GM23338 (cell line): ENCODE results near the gene TARBP2. TPM values are rescaled to one million over a fixed set of nuclear protein-coding genes. Genes with fewer than 3 reads are reported as not detected.

Experiments
- ATAC-seq: fragments of 200-7000 bp; cut with Tn5 transposase; 3 replicates; pipeline ENCODE4 v1.9.1; 2020
- DNase-seq: peaks from one replicate; pipeline ENCODE4 v3.0.0-alpha.2; 2015; ENCODE audit warnings: low spot score
- H2AFZ ChIP-seq: fragments of 200-600 bp; sonication (generic); 2 replicates; pipeline ENCODE4 v1.8.0; 2016; ENCODE audit warnings: antibody characterized with exemption, mild to moderate bottlenecking, moderate library complexity
- H3F3A ChIP-seq: fragments of 200-600 bp; sonication (generic); replicated peaks from 2 replicates; pipeline ENCODE4 v1.8.0; 2017; ENCODE audit warnings: antibody characterized with exemption, mixed run types, low read depth
- H3K27ac ChIP-seq: fragments of 200-600 bp; sonication (generic); 2 replicates; pipeline ENCODE4 v1.6.1; 2016; ENCODE audit warnings: low read depth
- H3K27me3 ChIP-seq: fragments of 200-600 bp; sonication (generic); 2 replicates; pipeline ENCODE4 v1.8.0; 2016; ENCODE audit warnings: mild to moderate bottlenecking, mixed run types, moderate library complexity; ENCODE audit not compliant: insufficient read depth
- H3K36me3 ChIP-seq: fragments of 200-600 bp; sonication (generic); 2 replicates; pipeline ENCODE4 v1.8.0; 2016; ENCODE audit warnings: mild to moderate bottlenecking; ENCODE audit not compliant: insufficient read depth
- H3K4me1 ChIP-seq: fragments of 200-600 bp; sonication (generic); 2 replicates; pipeline ENCODE4 v1.8.0; 2016; ENCODE audit warnings: mild to moderate bottlenecking, moderate library complexity; ENCODE audit not compliant: insufficient read depth
- H3K4me2 ChIP-seq: fragments of 200-600 bp; sonication (generic); 2 replicates; pipeline ENCODE4 v1.7.1; 2017; ENCODE audit warnings: mixed run types
- H3K4me3 ChIP-seq: fragments of 200-600 bp; sonication (generic); 2 replicates; pipeline ENCODE4 v1.6.1; 2016; ENCODE audit warnings: mixed run types
- H3K79me2 ChIP-seq: fragments of 200-600 bp; sonication (generic); replicated peaks from 2 replicates; pipeline ENCODE4 v1.8.0; 2017; ENCODE audit warnings: mild to moderate bottlenecking; ENCODE audit not compliant: insufficient read depth
- H3K9me2 ChIP-seq: fragments of 200-600 bp; sonication (generic); 2 replicates; pipeline ENCODE4 v1.8.0; 2017; ENCODE audit not compliant: insufficient read depth
- H4K20me1 ChIP-seq: fragments of 200-600 bp; sonication (generic); replicated peaks from 2 replicates; pipeline ENCODE4 v1.8.0; 2017; ENCODE audit warnings: mild to moderate bottlenecking; ENCODE audit not compliant: insufficient read depth
- H3K27ac Mint-ChIP-seq: 2 replicates; pipeline ENCODE4 v1.8.0; 2020; ENCODE audit warnings: inconsistent platforms, mild to moderate bottlenecking, moderate library complexity, mixed read lengths
- H3K27me3 Mint-ChIP-seq: 3 replicates; pipeline ENCODE4 v1.8.0; 2022; ENCODE audit warnings: low read depth, mild to moderate bottlenecking, moderate library complexity, mixed read lengths, inconsistent platforms; ENCODE audit not compliant: insufficient read depth, poor library complexity
- H3K36me3 Mint-ChIP-seq: 3 replicates; pipeline ENCODE4 v1.8.0; 2021; ENCODE audit warnings: low read depth, mild to moderate bottlenecking, inconsistent platforms, moderate library complexity, mixed read lengths
- H3K4me1 Mint-ChIP-seq: 3 replicates; pipeline ENCODE4 v1.8.0; 2020; ENCODE audit warnings: mild to moderate bottlenecking, inconsistent platforms, mixed read lengths
- H3K4me3 Mint-ChIP-seq: 3 replicates; pipeline ENCODE4 v1.8.0; 2021; ENCODE audit warnings: moderate library complexity, mild to moderate bottlenecking, inconsistent platforms, mixed read lengths
- H3K9me3 Mint-ChIP-seq: 3 replicates; pipeline ENCODE4 v1.8.0; 2020; ENCODE audit warnings: moderate library complexity, mild to moderate bottlenecking, inconsistent platforms, mixed read lengths
- NANOG ChIP-seq: IDR thresholded peaks from 2 replicates; pipeline ENCODE4 v1.6.1; 2016; ENCODE audit warnings: antibody characterized with exemption, borderline replicate concordance
- POLR2AphosphoS5 ChIP-seq: IDR thresholded peaks from 2 replicates; pipeline ENCODE4 v1.6.1; 2016; ENCODE audit warnings: antibody characterized with exemption, low read depth
- REST ChIP-seq: IDR thresholded peaks from one replicate; pipeline ENCODE4 v1.6.1; 2018; ENCODE audit warnings: antibody characterized with exemption; ENCODE audit not compliant: unreplicated experiment
- STAT1 ChIP-seq: IDR thresholded peaks from one replicate; pipeline ENCODE4 v1.6.1; 2016; ENCODE audit warnings: antibody characterized with exemption; ENCODE audit not compliant: unreplicated experiment
- ZNF114 ChIP-seq: fragments of 250-450 bp; sonication (Bioruptor Pico); IDR thresholded peaks from 2 replicates; pipeline ENCODE4 v1.5.0; 2020; ENCODE audit warnings: mild to moderate bottlenecking, moderate library complexity
- ZNF331 ChIP-seq: fragments of 250-450 bp; sonication (Bioruptor Pico); IDR thresholded peaks from 2 replicates; pipeline ENCODE4 v1.5.0; 2020; ENCODE audit warnings: low read depth, mild to moderate bottlenecking, moderate library complexity
- ZNF462 ChIP-seq: fragments of 250-450 bp; sonication (Bioruptor Pico); IDR thresholded peaks from 2 replicates; pipeline ENCODE4 v1.5.0; 2020; ENCODE audit warnings: mild to moderate bottlenecking, moderate library complexity
- polyA plus RNA-seq: library from polyadenylated mRNA; unstranded; fragments of >200 nt; fragmentation: Nextera tagmentation; extraction: Ambion mirVana; gene quantifications from 2 replicates; pipeline ENCODE4 v1.2.1, GENCODE V29; 2016
- total RNA-seq: library from RNA; depleted of rRNA; stranded (reverse); fragments of >200 nt; shearing (Covaris generic); gene quantifications from 2 replicates; pipeline ENCODE4 v1.2.3, GENCODE V29; 2014
- TF ChIP-seq, protein P1 (sequence below), 2 experiments: fragments of 200-600 bp in 1 of 2; sonication (generic) in 1 of 2; conservative IDR thresholded peaks; 2 replicates each; pipeline versions ENCODE4 v1.5.1 to v1.6.1; 2016 to 2017; ENCODE audit warnings: antibody characterized with exemption in 2 of 2, low read depth in 2 of 2, mild to moderate bottlenecking in 2 of 2, moderate library complexity in 1 of 2
- TF ChIP-seq, protein P2 (sequence below): IDR thresholded peaks from 2 replicates; pipeline ENCODE4 v1.6.1; 2016; ENCODE audit warnings: antibody characterized with exemption

Gene TARBP2
- total and polyA plus RNA-seq, 2 experiments from 2014 or later: 57.0 to 83.4 TPM

DNA sequence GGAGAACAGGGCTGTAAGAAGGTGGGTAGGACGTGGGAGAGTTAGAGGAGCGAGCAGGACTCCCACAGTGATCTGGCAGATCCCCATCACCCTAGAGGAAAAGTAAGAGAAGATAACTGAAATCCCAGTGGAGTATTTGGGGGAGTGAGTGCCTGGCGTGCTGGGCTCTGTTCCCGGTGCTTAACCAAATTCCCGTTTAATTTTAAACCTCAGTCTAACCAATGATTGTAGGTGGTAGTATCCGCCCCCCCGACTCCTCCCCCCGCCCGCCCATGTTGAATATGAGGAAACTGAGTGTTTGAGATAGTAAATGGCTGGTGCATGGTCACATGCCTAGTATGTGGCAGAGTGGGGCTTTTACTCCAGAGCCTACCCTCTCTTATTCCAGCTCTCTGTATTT, 1.2 kb downstream of the TARBP2 start:
- peaks cover 3% of the 10 kb centered on the region for H3K9me3 Mint-ChIP-seq
- Histone ChIP-seq H3K79me2 (peaks cover 24% of the 10 kb centered on the region), H3K9me2 (no peaks in the 10 kb centered on the region), H4K20me1 (no peaks in the 10 kb centered on the region), H3K27ac (no peak overlapping the region), H3K36me3 (no peaks in the 10 kb centered on the region; the same call in 1 of the 2 replicates), H3K4me1 (peaks cover 25% of the 10 kb centered on the region), H3F3A (peaks cover 7% of the 10 kb centered on the region), H3K4me2 (peak overlapping the region; percentile 72), H3K4me3 (peak overlapping the region; percentile 68; the same call in 1 of the 2 replicates), H2AFZ (no peak overlapping the region), H3K27me3 (no peaks in the 10 kb centered on the region)
- peak overlapping the region; percentile 97; the same call in 1 of the 2 replicates for H3K27ac Mint-ChIP-seq
- H3K27me3 Mint-ChIP-seq: peaks cover 29% of the 10 kb centered on the region
- TF ChIP-seq ZNF462 (no peak), ZNF331 (no peak), REST (no peak), STAT1 (no peak), NANOG (no peak), POLR2AphosphoS5 (no peak), ZNF114 (CRISPR knock-in tag) (no peak)
- TF ChIP-seq, protein P1, sequence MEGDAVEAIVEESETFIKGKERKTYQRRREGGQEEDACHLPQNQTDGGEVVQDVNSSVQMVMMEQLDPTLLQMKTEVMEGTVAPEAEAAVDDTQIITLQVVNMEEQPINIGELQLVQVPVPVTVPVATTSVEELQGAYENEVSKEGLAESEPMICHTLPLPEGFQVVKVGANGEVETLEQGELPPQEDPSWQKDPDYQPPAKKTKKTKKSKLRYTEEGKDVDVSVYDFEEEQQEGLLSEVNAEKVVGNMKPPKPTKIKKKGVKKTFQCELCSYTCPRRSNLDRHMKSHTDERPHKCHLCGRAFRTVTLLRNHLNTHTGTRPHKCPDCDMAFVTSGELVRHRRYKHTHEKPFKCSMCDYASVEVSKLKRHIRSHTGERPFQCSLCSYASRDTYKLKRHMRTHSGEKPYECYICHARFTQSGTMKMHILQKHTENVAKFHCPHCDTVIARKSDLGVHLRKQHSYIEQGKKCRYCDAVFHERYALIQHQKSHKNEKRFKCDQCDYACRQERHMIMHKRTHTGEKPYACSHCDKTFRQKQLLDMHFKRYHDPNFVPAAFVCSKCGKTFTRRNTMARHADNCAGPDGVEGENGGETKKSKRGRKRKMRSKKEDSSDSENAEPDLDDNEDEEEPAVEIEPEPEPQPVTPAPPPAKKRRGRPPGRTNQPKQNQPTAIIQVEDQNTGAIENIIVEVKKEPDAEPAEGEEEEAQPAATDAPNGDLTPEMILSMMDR (conservative IDR thresholded peaks at IDR 0.05; ENCODE audit: low read depth in 2 of 2): no peak
- TF ChIP-seq, protein P2, sequence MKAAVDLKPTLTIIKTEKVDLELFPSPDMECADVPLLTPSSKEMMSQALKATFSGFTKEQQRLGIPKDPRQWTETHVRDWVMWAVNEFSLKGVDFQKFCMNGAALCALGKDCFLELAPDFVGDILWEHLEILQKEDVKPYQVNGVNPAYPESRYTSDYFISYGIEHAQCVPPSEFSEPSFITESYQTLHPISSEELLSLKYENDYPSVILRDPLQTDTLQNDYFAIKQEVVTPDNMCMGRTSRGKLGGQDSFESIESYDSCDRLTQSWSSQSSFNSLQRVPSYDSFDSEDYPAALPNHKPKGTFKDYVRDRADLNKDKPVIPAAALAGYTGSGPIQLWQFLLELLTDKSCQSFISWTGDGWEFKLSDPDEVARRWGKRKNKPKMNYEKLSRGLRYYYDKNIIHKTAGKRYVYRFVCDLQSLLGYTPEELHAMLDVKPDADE: no peak
- ATAC-seq (no peak), DNase-seq (no peak)
- peak overlapping the region; percentile 79 for H3K4me3 Mint-ChIP-seq
- peaks cover 35% of the 10 kb centered on the region for H3K36me3 Mint-ChIP-seq
- H3K4me1 Mint-ChIP-seq: peaks cover 34% of the 10 kb centered on the region
